GM12801 (cell line): ENCODE results near the gene ADAM33.

Experiments used
- CTCF ChIP-seq: IDR thresholded peaks from one replicate; pipeline ENCODE4 v1.5.1; 2011; ENCODE audit warnings: control low read depth; ENCODE audit not compliant: insufficient read length; ENCODE audit errors: extremely low read depth

Gene ADAM33

DNA sequence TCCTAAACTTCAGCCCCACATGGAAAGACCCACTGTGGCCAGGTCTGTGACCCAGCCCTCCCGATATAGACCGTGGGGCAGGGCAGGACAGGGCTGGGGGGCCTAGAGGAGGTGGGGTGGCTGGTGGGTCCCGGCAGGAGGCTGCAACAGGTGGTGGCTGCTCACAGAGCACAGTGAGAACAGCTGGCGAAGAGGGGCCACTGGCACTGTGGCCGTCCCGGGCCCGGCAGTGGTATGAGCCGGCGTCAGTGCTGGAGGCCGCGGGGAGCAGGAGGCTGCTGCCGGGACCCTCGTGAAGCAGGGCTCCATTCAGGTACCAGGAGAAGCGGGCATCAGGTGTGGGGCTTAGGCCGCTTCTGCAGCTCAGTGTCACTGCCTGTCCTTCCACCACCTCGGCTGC, 17.2 kb upstream of the ADAM33 start:
- TF ChIP-seq CTCF, result no peak

DNA sequence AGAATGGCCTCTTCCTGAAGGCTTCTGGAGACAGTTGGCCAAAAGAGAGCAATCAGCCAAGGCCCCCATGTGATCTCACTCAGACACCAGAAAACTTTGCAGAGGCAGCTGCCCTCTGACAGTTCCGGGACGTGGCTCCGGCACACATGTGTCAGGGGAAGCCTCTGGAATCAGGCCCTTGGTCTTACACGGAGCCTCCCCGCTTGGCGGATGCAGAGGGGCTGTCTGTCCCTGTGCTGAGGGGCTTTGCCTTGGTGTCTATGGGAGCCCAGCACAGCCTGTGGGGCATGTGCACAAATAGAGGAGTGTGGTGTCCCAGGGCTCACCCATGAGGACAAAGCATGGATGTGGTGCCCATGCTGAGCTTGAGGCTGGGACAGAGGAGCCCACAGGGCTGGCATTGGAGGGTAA, 16.8 kb upstream of the ADAM33 start:
- TF ChIP-seq CTCF, result no peak

DNA sequence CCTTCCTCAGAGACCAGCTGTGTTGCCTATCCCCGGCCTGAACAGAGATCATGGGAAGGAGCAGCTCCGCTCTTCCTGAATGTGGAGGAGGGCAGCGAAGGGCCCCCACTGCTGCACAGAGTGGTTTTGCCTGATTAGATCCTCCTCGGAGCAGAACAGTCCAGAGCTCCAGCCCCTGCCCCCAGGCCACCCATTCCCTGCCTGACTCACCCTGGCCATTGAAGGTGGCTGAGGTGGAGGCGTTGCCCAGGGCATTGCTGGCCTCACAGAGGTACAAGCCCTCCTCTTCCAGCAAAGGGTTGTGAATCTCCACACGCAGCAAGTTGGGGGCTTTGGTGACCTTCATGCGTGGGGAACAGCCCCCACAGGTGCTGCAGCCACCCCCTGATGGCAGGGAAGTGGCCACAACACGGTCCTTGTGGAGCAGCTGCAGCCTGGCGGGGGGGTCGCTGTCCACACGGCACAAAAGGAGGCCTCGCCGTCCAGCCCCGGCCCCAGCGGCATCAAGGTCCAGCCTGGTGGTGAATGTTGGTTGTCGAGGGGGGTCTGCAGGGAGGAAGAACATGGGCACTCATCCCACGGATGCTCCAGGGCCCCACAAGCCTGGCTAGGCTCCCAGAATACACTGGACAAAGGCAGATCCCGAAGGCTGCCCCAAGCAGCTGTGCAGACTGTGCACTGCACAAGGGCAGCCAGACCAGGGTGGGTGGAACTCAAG, 15.9 kb upstream of the ADAM33 start:
- no peak for TF ChIP-seq CTCF

DNA sequence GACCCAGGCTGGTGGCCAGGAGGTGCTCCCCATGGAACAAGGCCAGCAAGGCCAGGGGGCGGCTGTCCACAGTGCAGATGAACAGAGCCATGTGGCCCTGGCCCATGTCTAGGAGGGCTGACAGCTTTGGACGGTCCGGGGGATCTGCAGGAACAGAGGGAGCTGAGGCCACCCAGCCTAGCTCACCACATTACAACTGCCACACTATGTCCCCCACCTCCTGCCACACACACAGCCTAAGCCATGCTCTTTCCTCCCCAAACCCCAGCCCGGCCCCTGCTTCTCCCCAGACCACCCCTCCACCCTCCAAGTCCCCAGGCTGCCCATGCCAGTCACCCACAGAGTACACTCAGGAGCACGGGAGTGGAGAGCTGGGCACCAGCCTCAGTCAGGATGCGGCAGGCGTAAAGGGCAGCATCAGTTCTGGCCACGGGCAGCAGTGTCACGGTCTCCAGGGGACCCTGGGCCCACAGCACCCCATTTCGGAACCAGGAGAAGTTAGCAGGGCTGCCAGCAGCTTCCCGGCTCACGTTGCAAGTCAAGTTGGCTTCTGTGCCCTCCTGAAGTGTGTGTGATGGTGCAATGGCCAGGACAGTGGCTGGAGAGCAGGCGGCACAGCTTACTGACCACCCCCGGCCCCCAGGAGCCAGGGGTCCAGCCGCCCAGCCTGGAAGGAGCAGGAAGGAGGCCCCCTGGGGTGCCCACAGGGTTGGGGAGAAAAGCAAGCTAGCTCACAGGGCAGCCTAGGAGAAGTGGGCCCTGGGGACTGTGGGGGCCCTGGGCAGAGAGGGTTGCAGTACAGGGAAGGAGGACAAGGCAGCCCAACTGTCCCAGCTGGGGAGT, 15.2 kb upstream of the ADAM33 start:
- TF ChIP-seq CTCF, result no peak

DNA sequence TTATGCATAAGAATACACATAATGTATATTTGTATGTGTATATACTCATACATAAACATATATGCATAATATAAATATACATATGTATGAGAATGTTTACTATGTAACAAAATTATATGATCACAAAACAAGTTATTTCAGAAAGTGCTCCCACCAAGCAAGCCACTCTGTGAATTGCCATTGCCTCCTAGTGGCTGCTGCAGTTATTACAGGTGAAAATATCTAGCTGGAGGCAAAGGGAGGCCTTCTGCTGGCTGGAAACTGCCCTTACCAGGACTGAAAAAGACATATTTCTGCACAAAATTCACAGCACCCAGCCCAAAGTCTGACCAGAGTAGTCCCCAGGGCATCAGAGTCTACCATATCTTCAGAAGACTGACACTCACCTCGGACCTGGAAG, 14.4 kb upstream of the ADAM33 start:
- TF ChIP-seq CTCF, result no peak

GRCh38 chr20:3694864-3695263, 13.1 kb upstream of the ADAM33 start:
- no peak for TF ChIP-seq CTCF

- no peak for TF ChIP-seq CTCF
Measured at GRCh38 chr20:3693376-3693775, 11.6 kb upstream of the ADAM33 start.
